H1 (cell line): Measurements from ENCODE around the gene JAM2. TPM values are rescaled to one million over a fixed set of nuclear protein-coding genes. Genes with fewer than 3 reads are reported as not detected.

Experiments used
- ATF2 ChIP-seq: IDR thresholded peaks from 2 replicates; pipeline ENCODE4 v1.6.1; 2012; ENCODE audit warnings: low read length, inconsistent platforms
- JUND ChIP-seq: IDR thresholded peaks from 2 replicates; pipeline ENCODE4 v1.6.1; 2011; ENCODE audit warnings: mild to moderate bottlenecking, improper control_type of control experiment, low read length
- NANOG ChIP-seq: IDR thresholded peaks from 2 replicates; pipeline ENCODE4 v1.6.1; 2011; ENCODE audit warnings: low read length, low read depth, mild to moderate bottlenecking, inconsistent platforms; ENCODE audit not compliant: insufficient read depth, poor library complexity, severe bottlenecking
- NRF1 ChIP-seq: IDR thresholded peaks from 2 replicates; pipeline ENCODE4 v1.6.1; 2011; ENCODE audit warnings: mild to moderate bottlenecking, low read depth, low read length, improper control_type of control experiment
- PHF8 ChIP-seq: fragments of 200-600 bp; sonication (generic); conservative IDR thresholded peaks from 2 replicates; pipeline ENCODE4 v1.7.1; 2012; ENCODE audit warnings: low read depth, mild to moderate bottlenecking, inconsistent platforms, low read length, moderate library complexity
- POU5F1 ChIP-seq: IDR thresholded peaks from 2 replicates; pipeline ENCODE4 v1.6.1; 2011; ENCODE audit warnings: low read depth, mild to moderate bottlenecking, low read length, moderate library complexity
- SIRT6 ChIP-seq: IDR thresholded peaks from one replicate; pipeline ENCODE4 v1.7.1; 2012; ENCODE audit warnings: low read length, inconsistent platforms
- SIX5 ChIP-seq: IDR thresholded peaks from 2 replicates; pipeline ENCODE4 v1.6.1; 2011; ENCODE audit warnings: mild to moderate bottlenecking, low read depth, low read length
- SP4 ChIP-seq: IDR thresholded peaks from 2 replicates; pipeline ENCODE4 v1.6.1; 2012; ENCODE audit warnings: low read length, inconsistent platforms
- polyA plus RNA-seq, 7 experiments: library from polyadenylated mRNA; depleted of rRNA in 3 of 7; stranded (reverse) in 5 of 7; unstranded in 2 of 7; fragments of >200 nt in 5 of 7; fragments of 200-250 nt in 2 of 7; gene quantifications; 1 replicate in 5 of 7; 2 replicates in 1 of 7; 4 replicates in 1 of 7; pipeline versions ENCODE4 v1.2.1 to v1.2.3, GENCODE V29; 2011 to 2013; ENCODE audit warnings: missing spikeins in 2 of 7, mixed read lengths in 2 of 7
- total RNA-seq: library from RNA; stranded (reverse); fragmentation: NEBNext Ultra II Directional; extraction: Animal tissue kit (Norgen Biotek cat#: 25700); gene quantifications from 2 replicates; pipeline ENCODE4 v1.2.1, GENCODE V29; 2021

Gene JAM2
- total and polyA plus RNA-seq, 2 of the 8 experiments (the other 6 are each of a cell fraction or from before 2014, with no cell fraction given) = 4.9 to 9.5 TPM

- no peak for TF ChIP-seq SP4
- TF ChIP-seq SIX5 = no peak
- TF ChIP-seq POU5F1 = no peak
- no peak for TF ChIP-seq NANOG
- no peak for TF ChIP-seq ATF2
- no peak for TF ChIP-seq SIRT6
- no peak for TF ChIP-seq NRF1
- no peak for TF ChIP-seq JUND
- TF ChIP-seq PHF8 = no peak
Observed at GRCh38 chr21:25689226-25689625, 50.2 kb downstream of the JAM2 start (continued).
